ENCODE measurements around the gene AVP. TPM values are rescaled to one million over a fixed set of nuclear protein-coding genes. Genes with fewer than 3 reads are reported as not detected.

Gene AVP
- total and polyA plus RNA-seq, 4 donors, result 2.5 TPM; not detected in 3

DNA sequence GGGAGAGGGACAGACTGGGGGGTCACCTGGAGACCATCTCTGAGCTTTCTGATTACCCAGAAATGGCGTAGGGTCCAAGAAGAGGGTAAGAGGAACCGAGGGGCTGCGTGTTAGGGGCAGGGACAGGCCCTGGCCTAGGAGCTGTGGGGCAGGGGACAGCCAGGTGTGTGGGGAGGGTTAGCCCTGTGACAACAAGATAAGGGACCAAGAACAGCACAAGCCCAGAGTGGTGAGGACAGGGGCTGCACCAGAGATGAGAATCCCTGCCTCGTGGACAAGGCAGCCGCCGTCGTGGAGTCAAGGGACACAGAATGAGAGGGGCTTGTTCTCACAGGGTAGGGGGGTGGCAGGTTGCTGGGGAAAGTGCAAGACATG lies 449 bp upstream of the AVP start (continued):
- TF ChIP-seq, protein P1, sequence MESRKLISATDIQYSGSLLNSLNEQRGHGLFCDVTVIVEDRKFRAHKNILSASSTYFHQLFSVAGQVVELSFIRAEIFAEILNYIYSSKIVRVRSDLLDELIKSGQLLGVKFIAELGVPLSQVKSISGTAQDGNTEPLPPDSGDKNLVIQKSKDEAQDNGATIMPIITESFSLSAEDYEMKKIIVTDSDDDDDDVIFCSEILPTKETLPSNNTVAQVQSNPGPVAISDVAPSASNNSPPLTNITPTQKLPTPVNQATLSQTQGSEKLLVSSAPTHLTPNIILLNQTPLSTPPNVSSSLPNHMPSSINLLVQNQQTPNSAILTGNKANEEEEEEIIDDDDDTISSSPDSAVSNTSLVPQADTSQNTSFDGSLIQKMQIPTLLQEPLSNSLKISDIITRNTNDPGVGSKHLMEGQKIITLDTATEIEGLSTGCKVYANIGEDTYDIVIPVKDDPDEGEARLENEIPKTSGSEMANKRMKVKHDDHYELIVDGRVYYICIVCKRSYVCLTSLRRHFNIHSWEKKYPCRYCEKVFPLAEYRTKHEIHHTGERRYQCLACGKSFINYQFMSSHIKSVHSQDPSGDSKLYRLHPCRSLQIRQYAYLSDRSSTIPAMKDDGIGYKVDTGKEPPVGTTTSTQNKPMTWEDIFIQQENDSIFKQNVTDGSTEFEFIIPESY (IDR thresholded peaks at IDR 0.05), result no peak
- TF ChIP-seq FOXA2 (IDR thresholded peaks at IDR 0.05) (no peak), NR2F2 (IDR thresholded peaks at IDR 0.05) (no peak), EGR1 (IDR thresholded peaks at IDR 0.05; ENCODE audit: low read depth in 2 of 2) (no peak), RAD21 (IDR thresholded peaks at IDR 0.05) (no peak), HNF4A (conservative IDR thresholded peaks at IDR 0.05) (no peak)

DNA sequence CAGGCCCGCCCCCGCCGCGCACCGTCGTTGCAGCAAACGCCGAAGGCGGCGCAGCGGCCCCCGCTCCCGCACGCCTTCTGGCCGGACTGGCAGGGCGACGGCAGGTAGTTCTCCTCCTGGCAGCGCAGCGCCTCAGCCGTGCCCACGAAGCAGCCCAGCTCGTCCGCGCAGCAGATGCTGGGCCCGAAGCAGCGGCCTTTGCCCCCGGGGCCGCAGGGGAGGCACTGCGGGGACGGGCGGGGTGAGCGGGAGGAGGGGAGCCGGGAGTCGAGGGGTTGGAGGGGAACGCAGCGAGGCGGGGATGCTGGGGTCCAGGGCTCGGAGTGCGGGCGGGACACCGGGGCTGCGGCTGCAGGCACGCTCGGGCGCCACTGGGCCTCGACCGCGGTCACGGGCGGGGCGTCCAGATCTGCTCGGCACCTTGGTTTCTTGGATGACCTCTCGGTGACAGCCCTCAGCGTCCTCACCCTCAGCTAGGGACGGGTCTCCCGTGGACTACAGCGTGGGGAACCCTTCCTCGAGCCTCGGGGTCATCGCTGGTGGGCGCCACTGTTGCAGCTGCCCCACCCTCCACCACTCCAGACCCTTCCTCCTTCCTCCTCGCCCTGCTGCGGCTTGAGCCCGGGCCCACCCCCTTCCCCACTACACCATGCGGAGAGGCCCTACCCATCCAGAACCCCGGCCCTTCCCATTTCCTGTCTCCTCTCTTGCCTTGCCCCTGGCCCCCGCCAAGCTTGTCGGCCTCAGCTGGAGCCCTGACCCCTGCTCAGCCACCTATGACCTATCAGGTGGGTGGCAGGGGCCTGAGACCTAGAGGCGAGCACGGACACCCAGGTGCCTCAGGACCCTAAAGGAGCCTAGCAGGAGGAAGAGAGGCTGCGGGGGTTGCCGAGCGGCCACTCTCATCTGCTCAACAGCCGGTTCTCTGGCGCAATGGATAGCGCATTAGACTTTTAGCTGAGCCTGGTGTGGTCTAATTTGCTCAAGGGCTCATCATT lies 1.3 kb downstream of the AVP start:
- DNase-seq (ENCODE audit: low spot score), result no peak
- WGBS, result 22% methylated on average over 76 of the region's 76 CpGs
- H3K27me3 ChIP-seq (ENCODE audit: control insufficient read depth in 4 of 4, insufficient read depth in 4 of 4, low read length in 3 of 4), result peaks cover 0 to under 1% (median 0%) of the 10 kb centered on the region in 4 donors

DNA sequence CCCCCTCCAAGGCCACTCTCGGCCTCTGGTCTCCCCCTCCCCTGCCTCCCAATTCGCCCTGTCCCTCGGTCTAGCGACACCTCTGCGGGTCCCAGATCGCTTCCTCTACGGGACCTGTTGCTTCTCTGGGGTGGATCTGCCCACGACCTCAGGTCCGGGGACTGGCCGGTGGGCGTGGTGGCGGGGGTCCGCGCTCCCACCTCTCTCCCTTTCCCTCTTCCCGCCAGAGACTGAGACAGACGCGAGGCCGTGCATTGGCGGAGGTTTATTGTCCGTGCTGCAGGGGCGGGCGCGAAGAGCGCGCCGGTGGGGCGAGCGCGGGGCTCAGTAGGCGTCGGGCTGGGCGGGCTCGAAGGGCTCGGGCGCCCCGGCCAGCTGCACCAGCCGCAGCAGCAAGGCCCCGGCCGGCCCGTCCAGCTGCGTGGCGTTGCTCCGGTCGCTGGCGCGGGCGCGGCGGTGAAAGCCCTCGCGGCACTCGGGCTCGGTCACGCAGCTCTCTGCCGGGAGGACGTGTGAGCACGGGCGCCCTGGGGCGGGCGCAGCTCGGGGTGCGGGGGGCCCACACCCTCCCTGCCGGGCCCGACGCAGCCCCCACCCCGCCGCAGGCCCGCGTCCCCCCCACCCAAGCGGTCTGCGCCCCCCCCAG lies 2.1 kb downstream of the AVP start:
- no peaks in the 10 kb centered on the region for H3K36me3 ChIP-seq (ENCODE audit: control insufficient read depth in 4 of 4, insufficient read depth in 3 of 4, low read depth in 1 of 4, low read length in 3 of 4)
- H3K4me1 ChIP-seq (ENCODE audit: control insufficient read depth in 4 of 4, insufficient read depth in 4 of 4, low read length in 3 of 4), result peaks cover 13 to 26% (median 16%) of the 10 kb centered on the region in 4 donors
- peak overlapping the region in 1 of 3 donors; percentile 31 for H3K4me3 ChIP-seq (ENCODE audit: low read depth in 1 of 3, low read length in 3 of 3)
- H3K9me3 ChIP-seq (ENCODE audit: control insufficient read depth in 4 of 4, low read length in 3 of 4), result no peaks in the 10 kb centered on the region
- H3K27me3 ChIP-seq (ENCODE audit: control insufficient read depth in 4 of 4, insufficient read depth in 4 of 4, low read length in 3 of 4), result no peaks in the 10 kb centered on the region
- 10% methylated on average over 71 of the region's 71 CpGs for WGBS
- H3K9ac ChIP-seq (ENCODE audit: low read depth in 1 of 2, low read length in 2 of 2), result no peak overlapping the region
- no peak overlapping the region for H3K27ac ChIP-seq (ENCODE audit: low read depth in 1 of 2, low read length in 2 of 2)
- TF ChIP-seq HNF4G (IDR thresholded peaks at IDR 0.05), result no peak
- no peak for TF ChIP-seq TAF1 (conservative IDR thresholded peaks at IDR 0.05)
- TF ChIP-seq, protein P2, sequence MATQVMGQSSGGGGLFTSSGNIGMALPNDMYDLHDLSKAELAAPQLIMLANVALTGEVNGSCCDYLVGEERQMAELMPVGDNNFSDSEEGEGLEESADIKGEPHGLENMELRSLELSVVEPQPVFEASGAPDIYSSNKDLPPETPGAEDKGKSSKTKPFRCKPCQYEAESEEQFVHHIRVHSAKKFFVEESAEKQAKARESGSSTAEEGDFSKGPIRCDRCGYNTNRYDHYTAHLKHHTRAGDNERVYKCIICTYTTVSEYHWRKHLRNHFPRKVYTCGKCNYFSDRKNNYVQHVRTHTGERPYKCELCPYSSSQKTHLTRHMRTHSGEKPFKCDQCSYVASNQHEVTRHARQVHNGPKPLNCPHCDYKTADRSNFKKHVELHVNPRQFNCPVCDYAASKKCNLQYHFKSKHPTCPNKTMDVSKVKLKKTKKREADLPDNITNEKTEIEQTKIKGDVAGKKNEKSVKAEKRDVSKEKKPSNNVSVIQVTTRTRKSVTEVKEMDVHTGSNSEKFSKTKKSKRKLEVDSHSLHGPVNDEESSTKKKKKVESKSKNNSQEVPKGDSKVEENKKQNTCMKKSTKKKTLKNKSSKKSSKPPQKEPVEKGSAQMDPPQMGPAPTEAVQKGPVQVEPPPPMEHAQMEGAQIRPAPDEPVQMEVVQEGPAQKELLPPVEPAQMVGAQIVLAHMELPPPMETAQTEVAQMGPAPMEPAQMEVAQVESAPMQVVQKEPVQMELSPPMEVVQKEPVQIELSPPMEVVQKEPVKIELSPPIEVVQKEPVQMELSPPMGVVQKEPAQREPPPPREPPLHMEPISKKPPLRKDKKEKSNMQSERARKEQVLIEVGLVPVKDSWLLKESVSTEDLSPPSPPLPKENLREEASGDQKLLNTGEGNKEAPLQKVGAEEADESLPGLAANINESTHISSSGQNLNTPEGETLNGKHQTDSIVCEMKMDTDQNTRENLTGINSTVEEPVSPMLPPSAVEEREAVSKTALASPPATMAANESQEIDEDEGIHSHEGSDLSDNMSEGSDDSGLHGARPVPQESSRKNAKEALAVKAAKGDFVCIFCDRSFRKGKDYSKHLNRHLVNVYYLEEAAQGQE (IDR thresholded peaks at IDR 0.05), result no peak
- TF ChIP-seq CTCF (IDR thresholded peaks at IDR 0.05; ENCODE audit: low read depth, low read length, missing input control), result no peak
- no peak for TF ChIP-seq SP1 (IDR thresholded peaks at IDR 0.05)
- TF ChIP-seq FOXA2 (IDR thresholded peaks at IDR 0.05), result no peak
- DNase-seq (ENCODE audit: low spot score), result no peak

More for the DNA sequence above, 1.3 kb downstream of the AVP start:
- Histone ChIP-seq H3K36me3 (ENCODE audit: control insufficient read depth in 4 of 4, insufficient read depth in 3 of 4, low read depth in 1 of 4, low read length in 3 of 4) (no peaks in the 10 kb centered on the region), H3K4me1 (ENCODE audit: control insufficient read depth in 4 of 4, insufficient read depth in 4 of 4, low read length in 3 of 4) (peaks cover 13 to 26% (median 16%) of the 10 kb centered on the region in 4 donors), H3K9me3 (ENCODE audit: control insufficient read depth in 4 of 4, low read length in 3 of 4) (no peaks in the 10 kb centered on the region), H3K9ac (ENCODE audit: low read depth in 1 of 2, low read length in 2 of 2) (no peak overlapping the region), H3K4me3 (ENCODE audit: low read depth in 1 of 3, low read length in 3 of 3) (peak overlapping the region in 1 of 3 donors; percentile 31), H3K27ac (ENCODE audit: low read depth in 1 of 2, low read length in 2 of 2) (no peak overlapping the region)
- TF ChIP-seq HNF4A (conservative IDR thresholded peaks at IDR 0.05) (peak; percentile 26 to 57), NR2F2 (IDR thresholded peaks at IDR 0.05) (no peak)
